ENCODE results near the gene AKAP13.

Gene AKAP13

DNA sequence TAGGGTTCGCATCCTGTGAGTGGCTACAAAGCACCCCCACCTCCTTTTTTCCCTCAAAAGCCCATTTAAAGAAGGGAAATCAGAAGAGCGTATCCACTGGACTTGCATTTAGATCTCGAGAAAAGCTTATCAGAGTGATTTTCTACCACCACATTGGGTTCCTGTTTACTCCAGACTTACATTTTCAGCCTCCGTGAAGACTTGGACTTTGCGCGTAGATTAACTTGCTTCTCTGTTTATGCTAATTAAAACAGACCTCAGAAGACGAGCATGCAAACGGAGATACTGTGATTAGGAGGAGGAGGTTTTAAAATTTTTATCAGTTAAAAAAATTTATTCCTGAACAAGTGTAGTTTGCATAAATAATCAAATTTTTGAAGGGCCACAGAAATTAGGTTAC is 115.7 kb downstream of the AKAP13 start:
- H3K4me3 ChIP-seq (ENCODE audit: low read depth, low read length): no peak overlapping the region
- CTCF ChIA-PET: interaction anchor here (0.7 to 3.5 kb wide), 6 partner anchors 8 to 200 kb away, joined by 3 to 19 read pairs (median 6); no protein-coding TSS in a partner anchor
- H3K27ac ChIP-seq (ENCODE audit: extremely low read depth, low read depth, low read length): no peak overlapping the region; the same call in 1 of the 2 replicates
- no peaks in the 10 kb centered on the region for H3K36me3 ChIP-seq (ENCODE audit: control insufficient read depth in 2 of 2, insufficient read depth in 1 of 2, low read length in 2 of 2)
- no peaks in the 10 kb centered on the region for H3K9me3 ChIP-seq (ENCODE audit: control insufficient read depth, insufficient read depth, low read depth, low read length)
- POLR2A ChIA-PET: no interaction called here
- TF ChIP-seq ZNF16 (tag by site-specific recombination; IDR thresholded peaks at IDR 0.05; ENCODE audit: low read depth) (no peak), ZNF510 (tag by site-specific recombination; IDR thresholded peaks at IDR 0.05; ENCODE audit: insufficient replicate concordance) (no peak), ZNF654 (tag by site-specific recombination; IDR thresholded peaks at IDR 0.05; ENCODE audit: low read depth) (no peak), YY1 (tag by site-specific recombination; IDR thresholded peaks at IDR 0.05) (no peak), ZNF664 (tag by site-specific recombination; IDR thresholded peaks at IDR 0.05) (no peak), PRDM1 (tag by site-specific recombination; IDR thresholded peaks at IDR 0.05) (no peak), ZSCAN16 (tag by site-specific recombination; IDR thresholded peaks at IDR 0.05) (no peak), ZNF221 (tag by site-specific recombination; IDR thresholded peaks at IDR 0.05; ENCODE audit: borderline replicate concordance) (no peak)
- H3K4me1 ChIP-seq (ENCODE audit: control insufficient read depth, insufficient read depth, low read length): peaks cover 60% of the 10 kb centered on the region

DNA sequence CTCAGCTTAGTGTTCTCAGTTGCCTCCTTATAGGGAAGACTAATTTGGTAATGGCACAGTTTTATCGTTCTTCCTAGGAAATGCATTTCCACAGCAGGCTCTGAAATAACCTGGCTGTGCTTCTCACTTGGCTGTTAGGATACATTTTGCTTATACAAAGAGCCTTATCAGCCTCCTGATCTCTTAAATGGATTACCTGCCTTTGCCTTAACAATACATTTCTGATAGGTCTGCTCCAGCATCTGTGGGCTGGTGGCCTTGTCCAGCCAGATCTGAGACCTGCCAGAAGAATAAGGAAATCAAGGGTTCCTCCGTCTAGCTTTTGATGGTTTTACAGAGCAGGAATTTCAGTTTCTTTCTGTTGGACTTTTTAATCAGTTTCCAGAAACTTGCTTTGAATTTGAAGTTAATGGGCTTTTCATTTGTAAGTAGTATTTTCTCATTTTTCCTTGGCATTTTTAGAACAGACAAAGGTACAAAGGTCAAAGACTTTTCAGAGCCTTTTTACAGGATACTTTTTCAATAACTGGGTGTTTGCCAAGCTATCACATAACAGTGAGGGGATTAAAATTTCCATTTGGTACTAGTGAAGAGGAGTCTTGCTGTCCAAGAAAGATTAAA is 116.3 kb downstream of the AKAP13 start:
- POLR2A ChIA-PET: no interaction called here
- CTCF ChIA-PET: interaction anchor here (0.7 to 3.5 kb wide), 6 partner anchors 8 to 200 kb away, joined by 3 to 19 read pairs (median 6); no protein-coding TSS in a partner anchor

DNA sequence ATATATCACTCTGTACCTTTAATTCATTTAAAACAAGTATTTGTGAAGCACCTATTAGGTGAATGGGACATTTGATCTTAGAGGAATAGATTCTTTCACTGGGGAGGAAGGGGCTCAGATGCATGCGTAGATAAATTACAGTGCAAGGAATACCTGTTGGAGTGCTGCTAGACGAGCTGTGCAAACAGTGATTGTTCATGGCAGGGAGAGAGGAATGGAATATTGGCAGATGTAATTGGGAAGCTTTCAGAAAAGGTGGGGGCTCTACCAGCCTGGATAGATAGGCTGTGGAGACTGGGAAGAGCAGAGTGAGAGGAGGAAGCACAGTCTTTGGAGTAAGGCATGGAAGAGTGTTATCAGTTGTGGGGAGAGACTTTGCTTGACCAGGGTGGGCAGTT is 116.8 kb downstream of the AKAP13 start:
- POLR2A ChIA-PET: no interaction called here
- H3K4me1 ChIP-seq (ENCODE audit: control insufficient read depth, insufficient read depth, low read length): peaks cover 60% of the 10 kb centered on the region
- TF ChIP-seq SCRT2 (tag by site-specific recombination; IDR thresholded peaks at IDR 0.05): peak; percentile 82
- peak; percentile 63; the same call in 1 of the 2 replicates for TF ChIP-seq SCRT1 (tag by site-specific recombination; IDR thresholded peaks at IDR 0.05; ENCODE audit: borderline replicate concordance)
- TF ChIP-seq, protein P1, sequence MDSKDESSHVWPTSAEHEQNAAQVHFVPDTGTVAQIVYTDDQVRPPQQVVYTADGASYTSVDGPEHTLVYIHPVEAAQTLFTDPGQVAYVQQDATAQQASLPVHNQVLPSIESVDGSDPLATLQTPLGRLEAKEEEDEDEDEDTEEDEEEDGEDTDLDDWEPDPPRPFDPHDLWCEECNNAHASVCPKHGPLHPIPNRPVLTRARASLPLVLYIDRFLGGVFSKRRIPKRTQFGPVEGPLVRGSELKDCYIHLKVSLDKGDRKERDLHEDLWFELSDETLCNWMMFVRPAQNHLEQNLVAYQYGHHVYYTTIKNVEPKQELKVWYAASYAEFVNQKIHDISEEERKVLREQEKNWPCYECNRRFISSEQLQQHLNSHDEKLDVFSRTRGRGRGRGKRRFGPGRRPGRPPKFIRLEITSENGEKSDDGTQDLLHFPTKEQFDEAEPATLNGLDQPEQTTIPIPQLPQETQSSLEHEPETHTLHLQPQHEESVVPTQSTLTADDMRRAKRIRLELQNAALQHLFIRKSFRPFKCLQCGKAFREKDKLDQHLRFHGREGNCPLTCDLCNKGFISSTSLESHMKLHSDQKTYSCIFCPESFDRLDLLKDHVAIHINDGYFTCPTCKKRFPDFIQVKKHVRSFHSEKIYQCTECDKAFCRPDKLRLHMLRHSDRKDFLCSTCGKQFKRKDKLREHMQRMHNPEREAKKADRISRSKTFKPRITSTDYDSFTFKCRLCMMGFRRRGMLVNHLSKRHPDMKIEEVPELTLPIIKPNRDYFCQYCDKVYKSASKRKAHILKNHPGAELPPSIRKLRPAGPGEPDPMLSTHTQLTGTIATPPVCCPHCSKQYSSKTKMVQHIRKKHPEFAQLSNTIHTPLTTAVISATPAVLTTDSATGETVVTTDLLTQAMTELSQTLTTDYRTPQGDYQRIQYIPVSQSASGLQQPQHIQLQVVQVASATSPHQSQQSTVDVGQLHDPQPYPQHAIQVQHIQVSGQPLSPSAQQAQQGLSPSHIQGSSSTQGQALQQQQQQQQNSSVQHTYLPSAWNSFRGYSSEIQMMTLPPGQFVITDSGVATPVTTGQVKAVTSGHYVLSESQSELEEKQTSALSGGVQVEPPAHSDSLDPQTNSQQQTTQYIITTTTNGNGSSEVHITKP (tag by site-specific recombination; IDR thresholded peaks at IDR 0.05): no peak
- 0 out of 2 replicates have a peak, but pooled peaks have one; percentile 11 for TF ChIP-seq ZBTB17 (tag by site-specific recombination; IDR thresholded peaks at IDR 0.05)
- CTCF ChIA-PET: interaction anchor here (1.4 to 3.5 kb wide), 4 partner anchors 9 to 201 kb away, joined by 3 to 19 read pairs (median 7); no protein-coding TSS in a partner anchor
- H3K36me3 ChIP-seq (ENCODE audit: control insufficient read depth in 2 of 2, insufficient read depth in 1 of 2, low read length in 2 of 2): no peaks in the 10 kb centered on the region
- no peak overlapping the region for H3K27ac ChIP-seq (ENCODE audit: extremely low read depth, low read depth, low read length)
- H3K4me3 ChIP-seq (ENCODE audit: low read depth, low read length): no peak overlapping the region
- H3K9me3 ChIP-seq (ENCODE audit: control insufficient read depth, insufficient read depth, low read depth, low read length): no peaks in the 10 kb centered on the region

More for the DNA sequence above, 116.3 kb downstream of the AKAP13 start:
- no peak overlapping the region for H3K4me3 ChIP-seq (ENCODE audit: low read depth, low read length)
- H3K9me3 ChIP-seq (ENCODE audit: control insufficient read depth, insufficient read depth, low read depth, low read length): no peaks in the 10 kb centered on the region
- TF ChIP-seq FEZF1 (tag by site-specific recombination; IDR thresholded peaks at IDR 0.05) (peak; percentile 33; the same call in 1 of the 2 replicates), ZNF660 (tag by site-specific recombination; IDR thresholded peaks at IDR 0.05) (no peak), OSR2 (tag by site-specific recombination; IDR thresholded peaks at IDR 0.05) (no peak), BCL11A (tag by site-specific recombination; IDR thresholded peaks at IDR 0.05; ENCODE audit: low read depth) (no peak), TCF7L2 (IDR thresholded peaks at IDR 0.05; ENCODE audit: borderline replicate concordance, low read depth, low read length) (peak; percentile 30; the same call in 1 of the 2 replicates)
- TF ChIP-seq, protein P2, sequence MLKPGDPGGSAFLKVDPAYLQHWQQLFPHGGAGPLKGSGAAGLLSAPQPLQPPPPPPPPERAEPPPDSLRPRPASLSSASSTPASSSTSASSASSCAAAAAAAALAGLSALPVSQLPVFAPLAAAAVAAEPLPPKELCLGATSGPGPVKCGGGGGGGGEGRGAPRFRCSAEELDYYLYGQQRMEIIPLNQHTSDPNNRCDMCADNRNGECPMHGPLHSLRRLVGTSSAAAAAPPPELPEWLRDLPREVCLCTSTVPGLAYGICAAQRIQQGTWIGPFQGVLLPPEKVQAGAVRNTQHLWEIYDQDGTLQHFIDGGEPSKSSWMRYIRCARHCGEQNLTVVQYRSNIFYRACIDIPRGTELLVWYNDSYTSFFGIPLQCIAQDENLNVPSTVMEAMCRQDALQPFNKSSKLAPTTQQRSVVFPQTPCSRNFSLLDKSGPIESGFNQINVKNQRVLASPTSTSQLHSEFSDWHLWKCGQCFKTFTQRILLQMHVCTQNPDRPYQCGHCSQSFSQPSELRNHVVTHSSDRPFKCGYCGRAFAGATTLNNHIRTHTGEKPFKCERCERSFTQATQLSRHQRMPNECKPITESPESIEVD (tag by site-specific recombination; IDR thresholded peaks at IDR 0.05): peak; percentile 75
- H3K4me1 ChIP-seq (ENCODE audit: control insufficient read depth, insufficient read depth, low read length): peaks cover 60% of the 10 kb centered on the region
- no peaks in the 10 kb centered on the region for H3K36me3 ChIP-seq (ENCODE audit: control insufficient read depth in 2 of 2, insufficient read depth in 1 of 2, low read length in 2 of 2)
- H3K27ac ChIP-seq (ENCODE audit: extremely low read depth, low read depth, low read length): no peak overlapping the region; the same call in 1 of the 2 replicates

All from HEK293 (cell line).